ENCODE results near the gene FGD5. TPM values are rescaled to one million over a fixed set of nuclear protein-coding genes. Genes with fewer than 3 reads are reported as not detected.

The FGD5 gene
- total and polyA plus RNA-seq, 4 donors = 12.0 to 21.9 (median 13.2) TPM

DNA sequence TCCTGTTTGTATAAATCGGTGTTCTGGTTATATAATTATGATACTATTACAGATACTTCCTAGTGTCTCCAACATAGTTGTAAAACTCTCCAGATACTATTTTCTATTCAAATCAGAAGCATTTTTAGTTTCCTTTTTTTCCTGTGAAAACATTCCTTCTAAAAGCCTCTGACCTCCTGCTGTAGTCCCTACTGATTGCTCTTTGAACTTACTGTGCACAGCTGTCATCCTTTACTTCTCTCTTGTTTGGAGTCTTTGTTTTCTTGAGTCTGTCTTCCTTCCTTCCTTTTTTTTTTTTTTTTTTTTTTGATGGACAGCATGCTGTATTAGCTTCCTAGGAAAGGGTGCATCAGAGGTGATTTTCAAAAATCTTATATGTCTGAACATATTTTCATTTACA, 157.6 kb downstream of the FGD5 start:
- no peaks in the 10 kb centered on the region for H3K9me3 ChIP-seq (ENCODE audit: control insufficient read depth, insufficient read depth, low read length)
- H3K4me1 ChIP-seq (ENCODE audit: control insufficient read depth, insufficient read depth, low read length) = no peaks in the 10 kb centered on the region
- no CpG with 5 or more reads among the region's 1 CpG for WGBS (ENCODE audit: insufficient coverage)
- H3K27ac ChIP-seq (ENCODE audit: low read depth, low read length) = peak overlapping the region; percentile 5
- no peaks in the 10 kb centered on the region for H3K27me3 ChIP-seq (ENCODE audit: control insufficient read depth, insufficient read depth, low read length)
- H3K36me3 ChIP-seq (ENCODE audit: control insufficient read depth, insufficient read depth, low read length) = peaks cover 9% of the 10 kb centered on the region
- DNase-seq (ENCODE audit: low read depth in 4 of 6, low spot score in 6 of 6) = peak in 1 of 6 donors; percentile 57
- H3K4me3 ChIP-seq (ENCODE audit: low read depth, low read length) = no peak overlapping the region

DNA sequence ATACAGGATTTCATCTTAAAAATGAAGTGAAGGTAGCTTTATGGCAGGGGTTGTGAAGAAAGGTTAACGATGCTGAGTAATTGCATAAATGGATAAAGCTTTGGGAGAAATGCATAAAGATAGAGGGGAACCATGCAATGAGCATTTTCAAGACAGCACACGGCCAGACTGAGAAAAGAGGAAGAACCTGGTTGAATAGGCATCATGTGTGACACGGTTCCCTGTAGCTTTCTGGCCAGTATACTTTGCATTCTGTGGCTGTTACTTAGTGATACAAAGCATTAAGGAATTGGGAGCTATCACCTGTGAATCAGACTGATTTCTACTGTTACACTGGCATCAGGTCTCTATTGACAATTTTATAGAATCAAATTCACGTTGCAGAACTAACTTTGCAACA, 161.9 kb downstream of the FGD5 start:
- H3K4me3 ChIP-seq (ENCODE audit: low read depth, low read length) = no peak overlapping the region
- H3K9me3 ChIP-seq (ENCODE audit: control insufficient read depth, insufficient read depth, low read length) = peaks cover 1% of the 10 kb centered on the region
- no peak overlapping the region for H3K27ac ChIP-seq (ENCODE audit: low read depth, low read length)
- no peak for DNase-seq (ENCODE audit: low read depth in 4 of 6, low spot score in 6 of 6)
- H3K36me3 ChIP-seq (ENCODE audit: control insufficient read depth, insufficient read depth, low read length) = peaks cover 5% of the 10 kb centered on the region
- no peaks in the 10 kb centered on the region for H3K27me3 ChIP-seq (ENCODE audit: control insufficient read depth, insufficient read depth, low read length)
- H3K4me1 ChIP-seq (ENCODE audit: control insufficient read depth, insufficient read depth, low read length) = no peaks in the 10 kb centered on the region
- 100% methylated on average over 3 of the region's 4 CpGs for WGBS (ENCODE audit: insufficient coverage)

Other genes starting within 250 kb of the FGD5 start
- gene CCDC174, start 167.2 kb upstream of the FGD5 start, total RNA-seq = 10 to 100 TPM; 13.2 to 31.8 TPM
- gene CCDC174, start 167.2 kb upstream of the FGD5 start, polyA plus RNA-seq (ENCODE audit: insufficient read length in 2 of 2) = 10 to 100 TPM; 16.8 to 21.9 TPM
- under 1 TPM; 0.06 to 0.20 TPM for gene C3orf20, start 143.8 kb upstream of the FGD5 start, total RNA-seq
- gene C3orf20, start 143.8 kb upstream of the FGD5 start, polyA plus RNA-seq (ENCODE audit: insufficient read length in 2 of 2) = under 1 TPM; 0.12 to 0.33 TPM
- 10 to 100 TPM; 41.4 to 56.5 TPM for gene NR2C2, start 128.6 kb downstream of the FGD5 start, total RNA-seq
- gene NR2C2, start 128.6 kb downstream of the FGD5 start, polyA plus RNA-seq (ENCODE audit: insufficient read length in 2 of 2) = 10 to 100 TPM; 50.5 to 56.3 TPM
- 10 to 100 TPM; 21.1 to 39.5 TPM for gene MRPS25, start 246.4 kb downstream of the FGD5 start, total RNA-seq
- 10 to 100 TPM; 79.4 to 97.4 TPM for gene MRPS25, start 246.4 kb downstream of the FGD5 start, polyA plus RNA-seq (ENCODE audit: insufficient read length in 2 of 2)

All from spinal cord (tissue), 10 donors.